Effector memory CD4-positive, alpha-beta T cell (primary cell): ENCODE data around the gene CACNG8.
A peak's percentile ranks its signal among the peaks of the same experiment; 100 is the strongest.

ENCODE experiments used
- DNase-seq, 3 donors: peaks; one replicate each; pipeline ENCODE4 v3.0.0-alpha.2; 2020
- H3K27ac ChIP-seq: 2 replicates; pipeline ENCODE4 v1.7.0; 2013; ENCODE audit warnings: mild to moderate bottlenecking, low read length, moderate library complexity; ENCODE audit not compliant: insufficient read depth, poor library complexity, severe bottlenecking
- H3K27me3 ChIP-seq: replicated peaks from 2 replicates; pipeline ENCODE4 v1.7.0; 2013; ENCODE audit warnings: mild to moderate bottlenecking, low read length; ENCODE audit not compliant: insufficient read depth, control insufficient read depth, poor library complexity, severe bottlenecking
- H3K36me3 ChIP-seq: 2 replicates; pipeline ENCODE4 v1.7.0; 2013; ENCODE audit warnings: mild to moderate bottlenecking, low read length, moderate library complexity; ENCODE audit not compliant: control insufficient read depth, insufficient read depth
- H3K4me1 ChIP-seq: 2 replicates; pipeline ENCODE4 v1.7.0; 2013; ENCODE audit warnings: low read length, mild to moderate bottlenecking; ENCODE audit not compliant: control insufficient read depth, insufficient read depth, poor library complexity, severe bottlenecking
- H3K4me3 ChIP-seq: 2 replicates; pipeline ENCODE4 v1.7.0; 2013; ENCODE audit warnings: low read length, low read depth, mild to moderate bottlenecking; ENCODE audit not compliant: insufficient read depth, poor library complexity, severe bottlenecking
- H3K9me3 ChIP-seq: 2 replicates; pipeline ENCODE4 v1.7.0; 2013; ENCODE audit warnings: mild to moderate bottlenecking, low read length, moderate library complexity; ENCODE audit not compliant: control insufficient read depth

The CACNG8 gene

DNA sequence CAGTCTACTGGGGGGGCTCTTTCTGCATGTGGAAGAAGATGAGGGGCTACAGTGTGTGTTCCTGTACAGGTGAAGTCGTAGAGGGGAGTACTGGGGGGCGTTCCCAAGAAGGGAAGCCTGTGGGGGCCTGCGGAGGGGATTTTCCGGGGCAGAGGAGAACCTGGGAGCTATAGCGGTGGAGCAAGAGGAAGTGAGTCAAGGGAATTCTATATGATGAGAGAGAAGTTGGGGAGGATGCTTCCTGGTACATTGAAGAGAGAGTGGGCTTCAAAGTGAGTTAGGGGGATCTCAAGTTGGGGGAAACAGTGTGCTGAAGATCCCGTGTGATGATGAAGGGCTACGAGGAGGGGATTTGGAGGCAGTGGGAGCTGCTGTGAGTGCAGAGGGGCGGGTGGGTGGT lies 1.9 kb upstream of the CACNG8 start:
- no peak overlapping the region for H3K4me3 ChIP-seq
- DNase-seq, result no peak
- H3K4me1 ChIP-seq, result no peaks in the 10 kb centered on the region
- no peak overlapping the region for H3K27ac ChIP-seq
- no peaks in the 10 kb centered on the region for H3K9me3 ChIP-seq
- H3K36me3 ChIP-seq, result no peaks in the 10 kb centered on the region
- peaks cover 46% of the 10 kb centered on the region for H3K27me3 ChIP-seq

DNA sequence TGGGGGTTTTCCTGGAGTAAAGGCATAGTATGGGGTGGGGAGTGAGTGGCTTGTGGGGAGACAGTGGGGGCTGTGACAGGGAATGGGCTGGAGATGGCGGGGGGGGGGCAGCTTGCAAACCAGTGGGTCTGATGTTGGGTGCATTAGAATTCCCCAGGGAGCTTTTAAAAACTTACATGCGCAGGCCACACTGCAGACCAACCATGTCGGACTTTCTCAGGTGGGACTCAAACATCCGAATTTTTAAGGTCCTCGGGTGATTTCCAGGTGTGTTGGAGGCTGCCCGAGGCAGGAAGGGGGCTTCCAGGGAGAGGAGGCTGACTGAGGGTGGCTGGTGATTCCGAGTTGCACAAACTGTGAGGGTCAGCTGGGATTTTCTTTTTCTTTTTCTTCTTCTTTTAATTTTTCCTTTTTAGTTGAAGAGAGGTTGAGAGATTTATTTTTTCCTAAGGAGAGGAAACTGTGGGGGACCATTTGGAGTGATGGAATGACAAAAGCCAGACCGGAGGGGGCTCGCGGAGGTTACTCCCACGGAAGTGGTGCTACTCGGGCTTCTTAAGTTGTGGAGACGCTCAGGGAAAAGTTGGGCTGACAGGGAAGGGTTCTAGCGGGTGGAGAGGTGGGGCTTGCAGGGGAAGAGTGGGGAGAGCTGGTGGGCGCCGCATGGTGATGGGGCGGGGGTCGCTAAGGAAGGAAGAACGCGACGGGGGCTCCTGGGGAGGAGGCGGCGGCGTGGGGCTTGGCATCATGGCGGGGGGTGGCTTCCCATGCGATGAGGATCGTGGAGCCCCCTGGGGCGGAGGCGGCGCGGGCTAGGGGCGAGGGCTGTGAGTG lies 997 bp upstream of the CACNG8 start:
- H3K4me1 ChIP-seq, result no peaks in the 10 kb centered on the region
- H3K27ac ChIP-seq, result no peak overlapping the region
- H3K4me3 ChIP-seq, result no peak overlapping the region
- no peaks in the 10 kb centered on the region for H3K9me3 ChIP-seq
- H3K27me3 ChIP-seq, result peaks cover 46% of the 10 kb centered on the region
- H3K36me3 ChIP-seq, result no peaks in the 10 kb centered on the region
- no peak for DNase-seq

DNA sequence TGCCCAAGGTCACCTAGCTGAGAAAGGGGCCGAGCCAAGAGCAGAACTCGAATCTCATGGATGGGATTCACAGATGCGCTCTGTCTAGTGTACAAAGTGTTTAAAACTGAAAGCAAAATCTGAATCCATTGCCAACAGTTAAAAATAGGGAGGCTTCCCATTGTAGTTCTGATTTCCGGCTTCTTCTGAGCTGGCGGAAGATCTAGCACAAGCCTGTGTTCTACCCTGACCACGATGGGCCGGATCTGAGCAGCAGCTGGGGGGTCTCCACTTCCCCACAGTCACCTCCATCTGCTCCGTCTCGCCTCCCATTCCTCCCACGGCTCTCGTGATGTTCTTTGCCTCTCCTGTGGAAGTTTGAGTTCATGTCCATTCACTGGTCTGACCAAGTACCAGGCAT lies 2.4 kb downstream of the CACNG8 start:
- no peak for DNase-seq
- Histone ChIP-seq H3K4me1 (no peaks in the 10 kb centered on the region), H3K4me3 (no peak overlapping the region), H3K27me3 (peaks cover 31% of the 10 kb centered on the region), H3K36me3 (no peaks in the 10 kb centered on the region), H3K27ac (no peak overlapping the region), H3K9me3 (no peaks in the 10 kb centered on the region)

DNA sequence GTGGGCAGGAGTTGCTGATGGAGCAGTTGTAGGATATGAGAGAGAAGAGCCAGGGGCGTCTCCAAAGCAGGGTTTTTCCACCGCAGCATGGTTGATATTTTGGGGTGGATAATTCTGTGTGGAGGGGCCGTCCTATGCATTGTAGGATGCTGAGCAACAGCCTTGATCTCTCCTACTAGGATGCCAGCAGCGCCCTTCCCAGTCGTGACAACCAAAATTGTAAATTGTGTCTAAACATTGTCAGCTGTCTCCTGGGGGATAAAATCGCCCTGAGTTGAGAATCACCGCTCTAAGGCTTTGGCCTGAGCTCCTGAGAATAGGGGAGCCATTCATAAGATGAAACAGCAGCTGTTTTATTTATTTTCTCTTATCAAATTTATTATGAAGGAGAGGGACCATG lies 4.2 kb downstream of the CACNG8 start:
- peaks cover 18% of the 10 kb centered on the region for H3K27me3 ChIP-seq
- H3K9me3 ChIP-seq, result no peaks in the 10 kb centered on the region
- H3K4me1 ChIP-seq, result no peaks in the 10 kb centered on the region
- no peak for DNase-seq
- no peaks in the 10 kb centered on the region for H3K36me3 ChIP-seq
- H3K27ac ChIP-seq, result no peak overlapping the region
- H3K4me3 ChIP-seq, result no peak overlapping the region

DNA sequence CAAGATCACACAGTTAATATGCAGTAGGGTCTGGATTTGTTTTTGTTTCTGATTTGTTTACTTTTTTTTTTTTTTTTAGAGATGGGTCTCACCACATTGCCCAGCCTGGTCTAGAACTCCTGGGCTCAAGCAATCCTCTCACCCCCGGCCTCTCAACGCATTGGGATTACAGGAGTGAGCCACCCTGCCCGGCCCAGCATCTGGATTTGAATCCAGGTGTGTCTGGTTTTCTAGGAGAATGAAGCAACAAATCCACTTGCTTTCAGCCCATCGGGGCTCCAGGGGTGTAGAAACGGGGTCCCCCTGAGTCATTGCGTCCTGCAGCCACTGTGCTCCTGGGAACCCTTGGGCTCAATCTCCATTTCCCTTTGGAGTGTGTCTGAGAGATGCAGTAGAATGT lies 6.6 kb downstream of the CACNG8 start:
- DNase-seq, result no peak
- H3K4me1 ChIP-seq, result no peaks in the 10 kb centered on the region
- H3K27me3 ChIP-seq, result peaks cover 5% of the 10 kb centered on the region
- H3K9me3 ChIP-seq, result no peaks in the 10 kb centered on the region
- no peak overlapping the region for H3K4me3 ChIP-seq
- no peaks in the 10 kb centered on the region for H3K36me3 ChIP-seq
- H3K27ac ChIP-seq, result no peak overlapping the region

DNA sequence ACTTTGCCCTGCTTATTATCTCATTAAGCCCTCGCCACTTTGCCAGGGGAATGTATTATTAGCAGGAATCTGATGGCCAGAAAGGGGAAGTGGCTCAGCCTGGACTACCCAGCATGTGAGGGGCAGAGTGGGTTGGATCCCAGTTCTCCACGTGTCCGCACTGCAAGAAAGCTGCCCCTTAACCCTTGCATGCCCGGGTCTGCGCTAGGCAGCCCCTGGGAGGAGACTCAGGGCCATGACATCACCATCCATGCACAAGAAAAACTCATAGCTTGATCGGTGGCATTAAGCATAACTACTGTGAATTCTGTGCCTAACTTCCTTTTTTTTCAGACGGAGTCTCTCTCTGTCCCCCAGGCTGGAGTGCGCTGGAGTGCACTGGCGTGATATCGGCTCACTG lies 8.9 kb downstream of the CACNG8 start:
- Histone ChIP-seq H3K9me3 (no peaks in the 10 kb centered on the region), H3K27me3 (no peaks in the 10 kb centered on the region), H3K4me3 (no peak overlapping the region), H3K36me3 (no peaks in the 10 kb centered on the region), H3K27ac (no peak overlapping the region), H3K4me1 (no peaks in the 10 kb centered on the region)
- DNase-seq, result no peak

DNA sequence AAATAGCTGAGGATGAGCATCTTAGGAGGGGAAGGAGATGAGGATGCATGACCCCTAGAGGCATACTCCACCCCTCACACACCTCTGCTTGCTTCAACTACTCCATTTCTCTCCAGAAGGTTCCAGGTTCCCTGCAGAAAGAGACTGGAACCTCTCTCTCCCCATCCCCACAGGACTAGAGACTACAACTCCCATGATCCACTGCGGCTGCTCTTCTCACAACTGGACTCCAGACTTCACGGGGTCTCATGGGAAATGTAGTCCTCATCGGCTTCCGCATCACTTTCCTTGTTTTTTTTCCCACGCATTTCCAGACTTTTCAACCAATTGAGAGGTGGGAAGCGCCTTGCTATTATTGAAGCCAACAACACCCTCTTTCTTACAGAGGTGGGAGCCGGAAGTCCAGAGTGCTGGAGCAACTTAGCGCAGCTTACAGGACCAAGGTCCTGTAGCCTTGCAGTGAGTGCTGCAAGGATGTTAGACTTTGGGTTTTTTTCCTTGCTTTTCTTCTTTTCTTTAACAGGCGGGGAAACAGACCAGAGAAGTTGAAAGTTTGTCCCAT lies 14.8 kb downstream of the CACNG8 start:
- peak; percentile 30 to 48 (median 30) for DNase-seq
- Histone ChIP-seq H3K4me3 (peak overlapping the region; percentile 42), H3K27ac (no peak overlapping the region), H3K36me3 (no peaks in the 10 kb centered on the region), H3K9me3 (no peaks in the 10 kb centered on the region), H3K4me1 (peaks cover 24% of the 10 kb centered on the region), H3K27me3 (peaks cover 32% of the 10 kb centered on the region)

DNA sequence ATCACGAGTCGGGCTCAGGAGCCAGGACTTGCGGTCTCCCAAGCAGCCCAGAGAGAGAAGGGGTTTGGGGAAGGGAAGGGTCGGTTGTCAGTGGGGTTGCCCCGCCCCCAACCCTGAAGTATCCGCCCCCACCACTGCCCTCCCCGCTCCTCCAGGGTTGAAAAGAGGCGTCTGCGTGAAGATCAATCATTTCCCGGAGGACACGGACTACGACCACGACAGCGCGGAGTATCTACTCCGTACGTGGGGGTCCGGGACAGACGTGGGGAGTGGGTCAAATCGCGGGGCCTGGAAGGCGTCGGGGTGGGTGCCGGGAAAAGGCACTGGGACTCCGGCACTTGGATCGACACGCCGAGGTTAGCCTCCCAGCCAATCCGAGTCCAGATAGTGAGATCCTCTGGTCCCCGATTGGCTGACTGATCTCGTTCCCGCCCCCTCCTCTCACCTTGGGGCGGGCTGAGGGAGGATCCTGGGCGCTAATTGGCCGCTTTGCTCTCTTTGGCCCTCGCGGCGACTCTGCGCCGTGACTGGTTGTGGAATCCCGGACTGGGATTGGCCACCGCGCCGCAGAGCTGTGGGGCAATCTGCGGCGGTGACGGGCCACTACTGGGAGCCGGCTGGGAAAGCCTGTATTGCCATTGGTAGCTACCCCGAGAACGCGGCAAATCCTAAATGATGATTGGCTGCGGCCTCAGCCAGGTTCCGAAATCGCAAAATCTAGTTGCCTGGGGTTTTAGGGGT lies 15.4 kb downstream of the CACNG8 start:
- no peak overlapping the region for H3K27ac ChIP-seq
- H3K4me1 ChIP-seq, result peaks cover 24% of the 10 kb centered on the region
- H3K9me3 ChIP-seq, result no peaks in the 10 kb centered on the region
- H3K27me3 ChIP-seq, result peaks cover 32% of the 10 kb centered on the region
- peak overlapping the region; percentile 42 for H3K4me3 ChIP-seq
- no peaks in the 10 kb centered on the region for H3K36me3 ChIP-seq
- no peak for DNase-seq

DNA sequence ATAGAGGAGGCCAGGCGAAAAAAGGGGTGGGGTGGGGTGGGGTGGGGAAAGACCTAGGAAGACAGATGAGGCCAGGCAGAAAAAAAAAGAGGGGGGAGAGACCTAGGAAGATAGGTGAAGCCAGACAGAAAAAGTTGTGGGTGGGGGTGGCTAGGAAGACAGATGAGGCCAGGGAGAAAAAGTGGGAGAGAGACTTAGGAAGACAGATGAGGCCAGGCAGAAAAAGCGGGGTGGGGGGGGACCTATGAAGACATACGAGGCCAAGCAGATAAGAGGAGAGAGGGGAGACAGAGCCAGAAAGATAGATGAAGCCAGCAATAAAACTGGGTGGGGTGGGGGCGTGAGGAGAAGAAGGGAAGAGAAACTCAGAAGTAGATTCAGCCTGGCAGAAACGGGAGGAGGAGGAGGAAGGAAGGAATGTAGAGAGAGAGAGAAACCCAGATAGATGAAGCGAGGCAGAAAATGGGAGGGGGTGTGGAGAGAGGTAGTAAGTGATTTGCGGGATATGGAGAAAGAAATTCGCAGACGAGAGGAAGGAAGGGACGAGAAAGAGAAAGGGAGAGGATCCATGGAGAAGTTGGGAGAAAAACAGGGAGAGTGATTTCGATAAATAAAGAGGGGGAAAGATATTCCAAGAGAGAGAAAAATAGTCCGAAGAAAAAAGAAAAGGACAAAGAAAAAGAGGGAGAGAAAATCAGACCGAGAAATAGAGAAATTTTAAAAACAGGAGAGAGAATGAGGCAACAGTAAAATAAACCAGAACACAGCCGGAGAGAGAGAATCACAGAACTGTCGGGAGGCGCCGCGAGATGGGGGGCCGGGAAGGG lies 16.5 kb downstream of the CACNG8 start:
- H3K4me1 ChIP-seq, result peaks cover 24% of the 10 kb centered on the region
- H3K27me3 ChIP-seq, result peaks cover 38% of the 10 kb centered on the region
- H3K9me3 ChIP-seq, result no peaks in the 10 kb centered on the region
- no peak overlapping the region for H3K4me3 ChIP-seq
- no peak for DNase-seq
- H3K27ac ChIP-seq, result no peak overlapping the region
- H3K36me3 ChIP-seq, result no peaks in the 10 kb centered on the region
